GM19372 (cell line): Measurements from ENCODE around the gene FKBP8.

Experiments used
- ATAC-seq: cut with Tn5 transposase; IDR thresholded peaks from one replicate; pipeline ENCODE4 v1.9.1; 2021; ENCODE audit warnings: mild to moderate bottlenecking, low read depth, moderate library complexity; ENCODE audit not compliant: unreplicated experiment

FKBP8 gene

DNA sequence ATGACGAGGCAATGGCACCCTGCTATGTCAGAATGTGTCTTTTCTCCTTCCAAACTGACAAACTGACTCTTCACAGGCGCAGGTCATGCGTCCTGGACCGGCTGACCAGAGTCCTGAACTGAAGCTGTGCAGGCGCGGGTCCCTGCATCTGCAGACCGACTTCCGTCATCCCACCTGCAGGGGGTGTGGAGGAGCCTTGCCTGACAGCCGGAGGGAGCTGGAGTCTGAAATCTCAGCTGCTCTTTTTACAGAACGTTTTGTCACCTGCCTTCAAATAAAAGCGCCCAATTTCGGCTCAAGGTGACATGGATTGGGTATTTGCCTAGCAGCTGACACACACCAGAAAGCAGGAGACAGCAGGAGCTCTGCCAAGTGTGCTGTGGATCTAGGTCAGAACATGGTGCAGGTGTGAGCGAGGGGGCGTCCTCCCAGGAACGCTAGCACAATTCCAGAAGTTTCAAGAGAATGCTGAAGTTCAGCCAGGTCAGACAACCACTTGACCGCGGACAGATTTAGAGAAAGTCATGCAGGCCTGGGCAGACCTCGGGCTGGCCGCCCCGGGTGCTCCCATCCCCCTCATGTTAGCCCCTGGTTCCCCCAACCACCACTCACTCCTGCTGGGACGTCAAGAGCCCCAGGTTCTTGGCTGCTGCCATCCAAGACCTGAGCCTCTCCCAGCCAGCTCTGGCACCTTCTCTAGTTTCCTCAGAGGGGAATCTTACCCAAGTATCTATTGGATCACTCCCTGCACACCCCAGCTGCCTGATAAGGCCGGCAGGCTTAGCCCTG lies 54.3 kb downstream of the FKBP8 start:
- ATAC-seq = no peak

DNA sequence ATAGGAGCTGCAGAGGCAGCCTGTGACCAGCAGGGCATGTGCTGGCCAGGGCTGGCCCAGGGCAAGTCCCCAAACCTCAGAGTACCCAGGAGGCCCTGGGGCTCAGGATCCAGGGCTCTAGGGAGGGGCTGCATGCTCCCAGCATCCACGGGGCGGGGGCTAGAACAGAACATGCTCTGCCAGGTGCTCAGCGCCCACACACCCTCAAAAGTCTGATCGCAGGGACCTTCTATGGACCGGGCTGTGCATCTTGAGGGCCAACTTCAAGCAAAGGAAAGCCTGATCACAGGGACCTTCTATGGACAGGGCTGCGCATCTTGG lies 55.0 kb downstream of the FKBP8 start:
- no peak for ATAC-seq

DNA sequence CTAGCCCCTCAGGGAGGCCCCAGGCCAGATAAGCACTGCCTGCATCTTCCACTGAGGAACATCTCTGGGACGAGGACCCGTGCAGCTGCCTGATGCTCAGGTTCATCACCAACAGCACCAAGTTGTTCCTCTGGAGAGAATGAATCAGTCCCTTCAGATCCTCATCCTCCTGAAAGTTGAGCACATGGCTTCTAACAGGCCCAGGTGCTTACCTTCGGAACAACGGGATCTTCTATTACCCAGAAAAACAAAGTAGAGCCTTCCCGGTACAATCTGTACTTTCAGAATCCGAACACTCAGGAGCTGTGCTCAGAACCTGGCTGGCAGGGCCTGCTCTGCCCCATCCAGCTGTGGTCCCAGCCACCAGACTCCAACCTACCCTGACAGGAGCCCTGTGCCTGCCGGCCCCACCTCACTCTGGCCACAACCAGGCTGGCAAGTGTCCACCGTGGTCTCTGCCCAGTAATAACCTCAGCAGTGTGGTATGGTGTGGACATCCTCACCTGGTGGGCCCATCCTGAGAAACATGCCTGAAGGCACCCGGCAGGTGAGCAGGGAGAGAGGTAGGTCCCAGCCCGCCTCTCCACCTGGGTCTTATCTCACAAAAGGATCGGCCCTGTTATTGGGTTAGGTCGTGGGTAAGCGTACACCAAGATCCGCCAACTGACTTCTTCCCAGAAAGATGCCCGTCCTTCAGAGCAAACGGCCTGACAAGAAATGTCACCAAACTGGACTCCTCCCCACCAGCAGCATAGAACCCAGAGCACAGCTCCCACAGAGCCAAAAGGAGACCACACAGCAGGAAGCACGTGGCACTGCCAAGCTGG lies 55.6 kb downstream of the FKBP8 start:
- ATAC-seq = no peak

DNA sequence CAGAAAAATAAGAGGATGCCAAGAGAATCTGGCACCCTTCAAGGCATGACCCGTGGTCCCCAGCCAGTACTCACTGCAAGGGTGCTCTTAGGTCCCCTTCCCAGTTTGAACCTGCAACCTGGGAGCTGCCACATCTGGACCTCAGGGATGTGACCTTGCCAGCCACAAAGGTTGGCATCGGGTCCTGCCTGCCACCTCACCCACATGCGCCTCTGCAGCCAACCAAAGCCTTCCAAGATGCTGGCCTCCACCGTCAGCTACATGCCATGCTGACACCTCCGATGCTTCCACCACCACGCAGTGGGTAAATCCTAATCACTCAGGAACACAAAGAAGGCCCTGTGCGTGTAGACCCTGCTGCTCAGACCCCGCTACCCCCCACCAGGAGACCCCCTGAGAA lies 56.6 kb downstream of the FKBP8 start:
- no peak for ATAC-seq

DNA sequence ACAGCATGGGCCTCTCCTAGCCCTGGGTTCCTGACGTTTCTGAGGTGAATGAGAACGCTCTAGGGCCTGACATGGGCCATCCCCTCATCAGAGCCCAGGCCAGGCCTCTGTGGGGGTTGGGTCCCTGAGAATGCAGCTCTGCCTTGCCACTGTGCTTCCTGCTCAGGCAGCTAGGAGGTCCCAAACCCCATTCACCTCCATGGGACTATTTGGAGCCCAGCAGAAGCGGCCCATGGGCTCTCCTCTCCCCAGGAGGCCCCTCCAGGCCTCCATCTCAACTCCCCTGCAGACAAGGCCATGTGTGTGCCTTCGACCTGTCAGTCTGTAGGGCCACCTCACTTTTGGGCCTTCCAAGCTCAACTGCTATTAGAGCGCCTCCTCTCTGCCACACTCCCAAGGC lies 58.4 kb downstream of the FKBP8 start:
- no peak for ATAC-seq

DNA sequence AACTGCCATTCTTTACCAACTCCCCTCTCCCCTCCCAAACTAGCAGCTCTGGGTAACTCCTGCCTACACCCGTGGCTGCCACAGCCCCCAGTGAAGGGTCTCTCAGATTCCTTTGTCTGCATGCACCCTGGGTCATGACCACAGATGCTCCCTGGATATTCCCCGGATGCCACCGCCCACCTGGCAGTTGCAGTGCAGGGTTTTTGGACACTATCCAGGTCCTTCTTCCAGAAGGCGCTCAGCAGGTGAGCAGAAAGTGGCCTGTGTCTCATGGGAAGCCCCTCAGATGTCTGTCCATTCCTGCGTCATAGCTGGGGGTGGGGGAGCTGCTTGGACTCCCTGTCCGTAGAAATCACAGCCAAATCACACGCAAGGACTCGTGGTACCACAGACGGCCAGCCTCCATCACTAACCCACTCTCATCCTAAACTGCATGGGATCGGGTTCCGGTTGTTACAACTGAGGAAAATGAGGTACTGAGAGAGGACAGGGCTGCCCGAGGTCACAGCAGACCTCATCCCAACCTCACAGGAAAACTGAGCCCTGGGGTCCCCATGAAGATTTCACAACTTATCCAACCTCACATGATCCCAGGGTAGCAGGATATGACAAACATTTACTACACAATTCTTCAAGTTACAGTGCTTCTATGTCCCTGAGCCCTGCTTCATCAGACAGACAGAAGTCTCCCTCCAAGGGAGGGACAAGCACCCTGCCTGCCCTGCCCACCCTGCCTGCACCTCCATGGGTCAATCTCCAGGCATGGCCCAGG lies 60.1 kb downstream of the FKBP8 start:
- ATAC-seq = no peak
